ENCODE data around the gene CYP21A2.
"Not testable (repeated sequence)": the region's sequence is repeated elsewhere in the genome, so short reads cannot be mapped to it uniquely, and the experiment has no call there.

CYP21A2 gene

GRCh38 chr6:32055756-32056155 is 17.5 kb downstream of the CYP21A2 start:
- not testable (repeated sequence) for DNase-seq

GRCh38 chr6:32056254-32056653 is 18.0 kb downstream of the CYP21A2 start:
- no peak for DNase-seq

GRCh38 chr6:32057966-32058365 is 19.8 kb downstream of the CYP21A2 start:
- no peak for DNase-seq

GRCh38 chr6:32058511-32058963 is 20.3 kb downstream of the CYP21A2 start:
- DNase-seq: no peak

GRCh38 chr6:32060966-32061655 is 22.9 kb downstream of the CYP21A2 start:
- no peak for DNase-seq

GRCh38 chr6:32064706-32065105 is 26.5 kb downstream of the CYP21A2 start:
- DNase-seq: no peak

- DNase-seq: not testable (repeated sequence)
These were observed 29.3 kb downstream of the CYP21A2 start for GRCh38 chr6:32067521-32067920.

- DNase-seq: not testable (repeated sequence)
These were observed 30.1 kb downstream of the CYP21A2 start for GRCh38 chr6:32068315-32068714.

GRCh38 chr6:32068867-32069266 is 30.7 kb downstream of the CYP21A2 start:
- DNase-seq: no peak

- no peak for DNase-seq
These were observed 31.2 kb downstream of the CYP21A2 start for GRCh38 chr6:32069460-32069859.

GRCh38 chr6:32069878-32070515 is 31.8 kb downstream of the CYP21A2 start:
- no peak for DNase-seq

GRCh38 chr6:32070814-32071543 is 32.8 kb downstream of the CYP21A2 start:
- DNase-seq: no peak

GRCh38 chr6:32073101-32073500 is 34.9 kb downstream of the CYP21A2 start:
- no peak for DNase-seq

- DNase-seq: no peak
These were observed 35.4 kb downstream of the CYP21A2 start for GRCh38 chr6:32073613-32074012.

- no peak for DNase-seq
These were observed 36.8 kb downstream of the CYP21A2 start for GRCh38 chr6:32074996-32075532.

- DNase-seq: no peak
These were observed 37.6 kb downstream of the CYP21A2 start for GRCh38 chr6:32075781-32076180.

GRCh38 chr6:32076321-32076809 is 38.1 kb downstream of the CYP21A2 start:
- DNase-seq: peak; percentile 40

- no peak for DNase-seq
These were observed 41.5 kb downstream of the CYP21A2 start for GRCh38 chr6:32079566-32080290.

GRCh38 chr6:32081168-32081990 is 43.2 kb downstream of the CYP21A2 start:
- peak; percentile 83 for DNase-seq

GRCh38 chr6:32082478-32082877 is 44.3 kb downstream of the CYP21A2 start:
- no peak for DNase-seq

GRCh38 chr6:32082935-32083334 is 44.7 kb downstream of the CYP21A2 start:
- DNase-seq: no peak

Data from MV-4-11 (cell line).